ENCODE data around the gene UBTD1. TPM values are rescaled to one million over a fixed set of nuclear protein-coding genes. Genes with fewer than 3 reads are reported as not detected.

Gene UBTD1
- total RNA-seq, 1 donor from 2014 or later, result 27.9 TPM

GRCh38 chr10:97584798-97585438 is 86.2 kb downstream of the UBTD1 start:
- no peak for DNase-seq (ENCODE audit: low read depth)

GRCh38 chr10:97585439-97585811 is 86.7 kb downstream of the UBTD1 start:
- DNase-seq (ENCODE audit: low read depth), result peak; percentile 14

- DNase-seq (ENCODE audit: low read depth), result no peak
Measured at GRCh38 chr10:97587183-97587582, 88.5 kb downstream of the UBTD1 start.

GRCh38 chr10:97589479-97589878 is 90.8 kb downstream of the UBTD1 start, which contains the start of gene C10orf62:
TSS of gene C10orf62 (plus strand) at chr10:97589721. CDS start at chr10:97589898, 177 bp downstream.
- DNase-seq (ENCODE audit: low read depth), result no peak

GRCh38 chr10:97590082-97590747 is 91.5 kb downstream of the UBTD1 start:
- DNase-seq (ENCODE audit: low read depth), result no peak

- no peak for DNase-seq (ENCODE audit: low read depth)
Measured at GRCh38 chr10:97590748-97591495, 92.2 kb downstream of the UBTD1 start.

GRCh38 chr10:97593421-97593820 is 94.7 kb downstream of the UBTD1 start:
- DNase-seq (ENCODE audit: low read depth), result no peak

- DNase-seq (ENCODE audit: low read depth), result peak; percentile 93
Measured at GRCh38 chr10:97596101-97597082, 97.7 kb downstream of the UBTD1 start.

GRCh38 chr10:97597778-97598177 is 99.1 kb downstream of the UBTD1 start:
- peak; percentile 65 for DNase-seq (ENCODE audit: low read depth)

- DNase-seq (ENCODE audit: low read depth), result peak; percentile 38
Measured at GRCh38 chr10:97598407-97599271, 99.9 kb downstream of the UBTD1 start.

- no peak for DNase-seq (ENCODE audit: low read depth)
Measured at GRCh38 chr10:97599272-97599619, 100.5 kb downstream of the UBTD1 start.

GRCh38 chr10:97600616-97601015 is 101.9 kb downstream of the UBTD1 start:
- no peak for DNase-seq (ENCODE audit: low read depth)

GRCh38 chr10:97601268-97602215 is 102.8 kb downstream of the UBTD1 start:
- DNase-seq (ENCODE audit: low read depth), result no peak

- no peak for DNase-seq (ENCODE audit: low read depth)
Measured at GRCh38 chr10:97607095-97607636, 108.4 kb downstream of the UBTD1 start.

GRCh38 chr10:97608991-97609561 is 110.4 kb downstream of the UBTD1 start:
- no peak for DNase-seq (ENCODE audit: low read depth)

- DNase-seq (ENCODE audit: low read depth), result no peak
Measured at GRCh38 chr10:97611473-97611872, 112.7 kb downstream of the UBTD1 start.

- peak; percentile 66 for DNase-seq (ENCODE audit: low read depth)
Measured at GRCh38 chr10:97612386-97612785, 113.7 kb downstream of the UBTD1 start.

GRCh38 chr10:97618285-97618684 is 119.6 kb downstream of the UBTD1 start:
- DNase-seq (ENCODE audit: low read depth), result no peak

- no peak for DNase-seq (ENCODE audit: low read depth)
Measured at GRCh38 chr10:97618733-97619132, 120.0 kb downstream of the UBTD1 start.

All from renal cortical epithelial cell (primary cell).